ENCODE results near the gene SETD1A.
"Not testable (repeated sequence)": the region's sequence is repeated elsewhere in the genome, so short reads cannot be mapped to it uniquely, and the experiment has no call there.

SETD1A gene

GRCh38 chr16:30930160-30930571 is 27.4 kb upstream of the SETD1A start:
- no peak for DNase-seq

- no peak for DNase-seq
Observed at GRCh38 chr16:30931068-30931650, 26.4 kb upstream of the SETD1A start.

GRCh38 chr16:30934827-30935557 is 22.6 kb upstream of the SETD1A start:
- no peak for DNase-seq

GRCh38 chr16:30937692-30938091 is 19.9 kb upstream of the SETD1A start:
- DNase-seq = no peak

GRCh38 chr16:30939571-30939970 is 18.0 kb upstream of the SETD1A start:
- not testable (repeated sequence) for DNase-seq

GRCh38 chr16:30941600-30942425 is 15.7 kb upstream of the SETD1A start:
- peak; percentile 62 for DNase-seq

- DNase-seq = no peak
Observed at GRCh38 chr16:30942426-30942806, 15.1 kb upstream of the SETD1A start.

- DNase-seq = no peak
Observed at GRCh38 chr16:30944352-30944751, 13.2 kb upstream of the SETD1A start.

- DNase-seq = no peak
Observed at GRCh38 chr16:30946671-30947540, 10.6 kb upstream of the SETD1A start.

- DNase-seq = no peak
Observed at GRCh38 chr16:30947541-30947858, 10.1 kb upstream of the SETD1A start.

- no peak for DNase-seq
Observed at GRCh38 chr16:30947859-30948666, 9.5 kb upstream of the SETD1A start.

GRCh38 chr16:30948667-30949649 is 8.6 kb upstream of the SETD1A start, which contains the start of gene ORAI3:
ORAI3 (plus strand) TSS chr16:30949068; CDS start chr16:30949290, 222 bp downstream.
- peak; percentile 38 for DNase-seq

GRCh38 chr16:30949650-30950515 is 7.7 kb upstream of the SETD1A start:
- no peak for DNase-seq

GRCh38 chr16:30950516-30951065 is 7.0 kb upstream of the SETD1A start:
- DNase-seq = no peak

- no peak for DNase-seq
Observed at GRCh38 chr16:30951193-30951592, 6.4 kb upstream of the SETD1A start.

- no peak for DNase-seq
Observed at GRCh38 chr16:30951750-30952149, 5.8 kb upstream of the SETD1A start.

GRCh38 chr16:30953111-30953510 is 4.4 kb upstream of the SETD1A start:
- DNase-seq = no peak

- DNase-seq = peak; percentile 57
Observed at GRCh38 chr16:30953511-30954124, 3.9 kb upstream of the SETD1A start.

- no peak for DNase-seq
Observed at GRCh38 chr16:30954993-30955392, 2.6 kb upstream of the SETD1A start.

All from activated gamma-delta T cell treated with Interleukin-2 at 50 U/mL for 16 hours (primary cell).